HL-60 (cell line): Measurements from ENCODE around the gene NEDD4L.

Experiments
- DNase-seq, 2 experiments: peaks; one replicate each; pipeline ENCODE4 v3.0.0-alpha.2; 2010 to 2020; ENCODE audit warnings: low read depth in 1 of 2, low spot score in 1 of 2
- H3K27ac ChIP-seq: fragments of 250-450 bp; sonication (Bioruptor Pico); replicated peaks from 2 replicates; pipeline ENCODE4 v1.5.1; 2020; ENCODE audit warnings: mild to moderate bottlenecking, moderate library complexity
- H3K27me3 ChIP-seq: fragments of 250-450 bp; sonication (Bioruptor Pico); 2 replicates; pipeline ENCODE4 v1.5.1; 2021; ENCODE audit warnings: mild to moderate bottlenecking, moderate library complexity; ENCODE audit not compliant: insufficient read depth, poor library complexity, severe bottlenecking
- H3K4me3 ChIP-seq: replicated peaks from 2 replicates; pipeline ENCODE4 v1.5.1; 2011; ENCODE audit warnings: mild to moderate bottlenecking, control low read depth, low read length; ENCODE audit not compliant: insufficient read depth
- GABPA ChIP-seq: IDR thresholded peaks from 2 replicates; pipeline ENCODE4 v1.6.1; 2012; ENCODE audit warnings: low read depth
- POLR2AphosphoS5 ChIP-seq: IDR thresholded peaks from 2 replicates; pipeline ENCODE4 v1.6.1; 2012; ENCODE audit warnings: low read depth
- SPI1 ChIP-seq: IDR thresholded peaks from 2 replicates; pipeline ENCODE4 v1.6.1; 2012; ENCODE audit warnings: low read depth, mild to moderate bottlenecking, borderline replicate concordance
- TF ChIP-seq, protein P1 (sequence below): IDR thresholded peaks from one replicate; pipeline ENCODE4 v1.5.1; 2011; ENCODE audit warnings: low read length, control low read depth, inconsistent platforms; ENCODE audit not compliant: insufficient read depth
- TF ChIP-seq, protein P2 (sequence below): IDR thresholded peaks from 2 replicates; pipeline ENCODE4 v1.6.1; 2012; ENCODE audit warnings: low read depth; ENCODE audit not compliant: insufficient replicate concordance

The NEDD4L gene

DNA sequence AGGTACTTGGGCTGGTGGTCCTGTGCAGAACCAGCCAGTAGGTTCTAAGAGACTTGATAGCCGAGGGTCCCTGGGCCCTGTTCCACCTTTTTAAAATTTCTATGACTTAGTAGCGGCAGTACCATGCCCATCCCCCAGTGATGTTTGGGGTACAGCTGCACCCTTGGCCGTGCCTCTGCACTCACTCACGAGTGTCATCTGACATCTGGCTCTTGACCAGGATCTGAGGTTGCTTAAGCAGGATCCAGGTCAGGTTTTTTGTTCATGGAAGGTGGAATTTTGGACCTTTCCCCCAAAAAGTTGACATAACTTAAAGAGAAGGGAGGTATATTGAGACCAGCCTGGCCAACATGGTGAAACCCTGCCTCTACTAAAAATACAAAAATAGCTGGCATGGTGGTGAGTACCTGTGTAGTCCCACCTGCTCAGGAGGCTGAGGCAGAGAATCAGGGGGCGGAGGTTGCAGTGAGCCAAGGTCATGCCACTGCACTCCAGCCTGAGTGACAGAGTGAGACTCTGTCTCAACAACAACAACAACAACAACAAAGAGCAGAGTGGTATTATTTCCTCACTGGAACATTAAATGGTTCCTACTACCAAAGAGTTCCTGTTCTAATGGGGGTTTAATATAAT is 163.6 kb downstream of the NEDD4L start:
- no peak for DNase-seq
- Histone ChIP-seq H3K27ac (no peak overlapping the region), H3K4me3 (no peak overlapping the region), H3K27me3 (peaks cover 25% of the 10 kb centered on the region)
- TF ChIP-seq SPI1, result no peak
- no peak for TF ChIP-seq POLR2AphosphoS5
- TF ChIP-seq, protein P1, sequence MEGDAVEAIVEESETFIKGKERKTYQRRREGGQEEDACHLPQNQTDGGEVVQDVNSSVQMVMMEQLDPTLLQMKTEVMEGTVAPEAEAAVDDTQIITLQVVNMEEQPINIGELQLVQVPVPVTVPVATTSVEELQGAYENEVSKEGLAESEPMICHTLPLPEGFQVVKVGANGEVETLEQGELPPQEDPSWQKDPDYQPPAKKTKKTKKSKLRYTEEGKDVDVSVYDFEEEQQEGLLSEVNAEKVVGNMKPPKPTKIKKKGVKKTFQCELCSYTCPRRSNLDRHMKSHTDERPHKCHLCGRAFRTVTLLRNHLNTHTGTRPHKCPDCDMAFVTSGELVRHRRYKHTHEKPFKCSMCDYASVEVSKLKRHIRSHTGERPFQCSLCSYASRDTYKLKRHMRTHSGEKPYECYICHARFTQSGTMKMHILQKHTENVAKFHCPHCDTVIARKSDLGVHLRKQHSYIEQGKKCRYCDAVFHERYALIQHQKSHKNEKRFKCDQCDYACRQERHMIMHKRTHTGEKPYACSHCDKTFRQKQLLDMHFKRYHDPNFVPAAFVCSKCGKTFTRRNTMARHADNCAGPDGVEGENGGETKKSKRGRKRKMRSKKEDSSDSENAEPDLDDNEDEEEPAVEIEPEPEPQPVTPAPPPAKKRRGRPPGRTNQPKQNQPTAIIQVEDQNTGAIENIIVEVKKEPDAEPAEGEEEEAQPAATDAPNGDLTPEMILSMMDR, result no peak
- no peak for TF ChIP-seq GABPA
- TF ChIP-seq, protein P2, sequence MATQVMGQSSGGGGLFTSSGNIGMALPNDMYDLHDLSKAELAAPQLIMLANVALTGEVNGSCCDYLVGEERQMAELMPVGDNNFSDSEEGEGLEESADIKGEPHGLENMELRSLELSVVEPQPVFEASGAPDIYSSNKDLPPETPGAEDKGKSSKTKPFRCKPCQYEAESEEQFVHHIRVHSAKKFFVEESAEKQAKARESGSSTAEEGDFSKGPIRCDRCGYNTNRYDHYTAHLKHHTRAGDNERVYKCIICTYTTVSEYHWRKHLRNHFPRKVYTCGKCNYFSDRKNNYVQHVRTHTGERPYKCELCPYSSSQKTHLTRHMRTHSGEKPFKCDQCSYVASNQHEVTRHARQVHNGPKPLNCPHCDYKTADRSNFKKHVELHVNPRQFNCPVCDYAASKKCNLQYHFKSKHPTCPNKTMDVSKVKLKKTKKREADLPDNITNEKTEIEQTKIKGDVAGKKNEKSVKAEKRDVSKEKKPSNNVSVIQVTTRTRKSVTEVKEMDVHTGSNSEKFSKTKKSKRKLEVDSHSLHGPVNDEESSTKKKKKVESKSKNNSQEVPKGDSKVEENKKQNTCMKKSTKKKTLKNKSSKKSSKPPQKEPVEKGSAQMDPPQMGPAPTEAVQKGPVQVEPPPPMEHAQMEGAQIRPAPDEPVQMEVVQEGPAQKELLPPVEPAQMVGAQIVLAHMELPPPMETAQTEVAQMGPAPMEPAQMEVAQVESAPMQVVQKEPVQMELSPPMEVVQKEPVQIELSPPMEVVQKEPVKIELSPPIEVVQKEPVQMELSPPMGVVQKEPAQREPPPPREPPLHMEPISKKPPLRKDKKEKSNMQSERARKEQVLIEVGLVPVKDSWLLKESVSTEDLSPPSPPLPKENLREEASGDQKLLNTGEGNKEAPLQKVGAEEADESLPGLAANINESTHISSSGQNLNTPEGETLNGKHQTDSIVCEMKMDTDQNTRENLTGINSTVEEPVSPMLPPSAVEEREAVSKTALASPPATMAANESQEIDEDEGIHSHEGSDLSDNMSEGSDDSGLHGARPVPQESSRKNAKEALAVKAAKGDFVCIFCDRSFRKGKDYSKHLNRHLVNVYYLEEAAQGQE, result no peak

DNA sequence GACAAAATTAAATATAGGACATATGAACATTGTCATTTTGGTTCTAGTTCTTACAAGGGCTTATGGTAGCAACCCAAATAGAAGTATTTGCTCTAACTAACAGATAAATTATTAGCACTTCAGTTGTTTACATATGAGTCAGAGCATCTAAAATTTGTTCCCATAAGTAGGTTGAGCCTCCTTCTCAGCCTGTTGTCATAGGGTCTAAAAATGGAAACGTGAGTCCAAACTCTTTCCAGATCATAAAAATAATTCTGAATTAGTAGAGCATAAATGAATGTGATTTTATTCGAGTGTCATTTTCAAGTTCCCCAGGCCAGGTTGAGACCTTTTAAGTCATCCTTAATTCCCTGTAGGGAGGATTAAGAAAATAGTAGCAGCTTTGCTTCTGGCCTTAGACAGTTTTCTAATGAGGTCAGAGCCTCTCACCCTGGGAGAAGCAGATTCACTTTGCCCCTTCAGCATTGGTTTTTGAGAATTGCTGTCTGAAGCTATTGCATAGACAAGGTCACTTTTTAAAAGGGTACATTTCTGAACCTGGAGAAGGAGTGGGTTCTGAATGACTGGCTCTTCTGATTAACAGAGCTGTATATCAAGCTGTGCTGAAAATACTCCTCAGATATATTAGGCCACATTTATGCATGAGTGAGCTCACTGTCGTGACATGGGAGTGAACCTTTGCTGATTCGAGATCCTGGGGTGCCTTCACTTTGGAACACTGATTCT is 164.3 kb downstream of the NEDD4L start:
- Histone ChIP-seq H3K4me3 (no peak overlapping the region), H3K27ac (no peak overlapping the region), H3K27me3 (peaks cover 31% of the 10 kb centered on the region)
- no peak for DNase-seq
- TF ChIP-seq GABPA, result no peak
- TF ChIP-seq, protein P1, result no peak
- TF ChIP-seq, protein P2, result no peak
- TF ChIP-seq SPI1, result no peak
- no peak for TF ChIP-seq POLR2AphosphoS5

DNA sequence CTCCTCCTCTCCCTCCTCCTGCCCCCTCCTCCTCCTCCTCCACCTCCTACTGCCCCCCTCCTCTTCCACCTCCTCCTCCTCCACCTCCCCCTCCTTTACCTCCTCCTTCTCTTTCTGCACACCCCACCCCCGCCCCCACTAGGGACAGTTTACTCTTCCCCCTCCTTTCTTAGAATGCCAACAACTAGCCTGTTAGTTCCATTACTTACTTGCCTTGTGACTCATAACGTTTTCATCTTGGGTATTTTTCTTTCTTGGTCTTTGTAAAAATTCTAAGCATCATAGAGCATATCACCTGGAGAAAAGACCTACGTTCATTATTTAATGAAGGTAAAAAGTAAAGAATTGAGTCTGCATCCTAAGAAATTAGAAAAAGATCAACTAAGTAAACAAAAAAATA is 165.3 kb downstream of the NEDD4L start:
- Histone ChIP-seq H3K27me3 (peaks cover 38% of the 10 kb centered on the region), H3K27ac (no peak overlapping the region), H3K4me3 (no peak overlapping the region)
- TF ChIP-seq, protein P1, result no peak
- TF ChIP-seq, protein P2, result no peak
- TF ChIP-seq GABPA (no peak), SPI1 (no peak), POLR2AphosphoS5 (no peak)
- no peak for DNase-seq
